ENCODE results near the gene BIRC2.

BIRC2 gene

GRCh38 chr11:102323542-102324251, 23.3 kb upstream of the BIRC2 start:
- H3K27me3 ChIP-seq (ENCODE audit: low read depth, low read length): no peaks in the 10 kb centered on the region
- peaks cover 58% of the 10 kb centered on the region for H3K36me3 ChIP-seq (replicated peaks; ENCODE audit: low read depth, low read length)
- peaks cover 30% of the 10 kb centered on the region for H3K4me1 ChIP-seq (ENCODE audit: low read length)
- no peak overlapping the region for H3K9ac ChIP-seq (ENCODE audit: low read length)
- H3K79me2 ChIP-seq (ENCODE audit: low read length): peaks cover 64% of the 10 kb centered on the region
- no peak overlapping the region for H3K4me2 ChIP-seq (ENCODE audit: low read length)
- peaks cover 61% of the 10 kb centered on the region for H4K20me1 ChIP-seq (ENCODE audit: insufficient read depth, low read length)
- H3K4me3 ChIP-seq (ENCODE audit: low read length): no peak overlapping the region
- TF ChIP-seq, protein P1, sequence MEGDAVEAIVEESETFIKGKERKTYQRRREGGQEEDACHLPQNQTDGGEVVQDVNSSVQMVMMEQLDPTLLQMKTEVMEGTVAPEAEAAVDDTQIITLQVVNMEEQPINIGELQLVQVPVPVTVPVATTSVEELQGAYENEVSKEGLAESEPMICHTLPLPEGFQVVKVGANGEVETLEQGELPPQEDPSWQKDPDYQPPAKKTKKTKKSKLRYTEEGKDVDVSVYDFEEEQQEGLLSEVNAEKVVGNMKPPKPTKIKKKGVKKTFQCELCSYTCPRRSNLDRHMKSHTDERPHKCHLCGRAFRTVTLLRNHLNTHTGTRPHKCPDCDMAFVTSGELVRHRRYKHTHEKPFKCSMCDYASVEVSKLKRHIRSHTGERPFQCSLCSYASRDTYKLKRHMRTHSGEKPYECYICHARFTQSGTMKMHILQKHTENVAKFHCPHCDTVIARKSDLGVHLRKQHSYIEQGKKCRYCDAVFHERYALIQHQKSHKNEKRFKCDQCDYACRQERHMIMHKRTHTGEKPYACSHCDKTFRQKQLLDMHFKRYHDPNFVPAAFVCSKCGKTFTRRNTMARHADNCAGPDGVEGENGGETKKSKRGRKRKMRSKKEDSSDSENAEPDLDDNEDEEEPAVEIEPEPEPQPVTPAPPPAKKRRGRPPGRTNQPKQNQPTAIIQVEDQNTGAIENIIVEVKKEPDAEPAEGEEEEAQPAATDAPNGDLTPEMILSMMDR (IDR thresholded peaks at IDR 0.05; ENCODE audit: low read depth, low read length): no peak
- TF ChIP-seq EZH2phosphoT487 (IDR thresholded peaks at IDR 0.05; ENCODE audit: low read depth): no peak
- H3K27ac ChIP-seq (ENCODE audit: low read length): no peak overlapping the region
- no peak overlapping the region for H2AFZ ChIP-seq (ENCODE audit: low read depth, low read length)
- no peaks in the 10 kb centered on the region for H3K9me3 ChIP-seq (ENCODE audit: insufficient read depth, low read length)

DNA sequence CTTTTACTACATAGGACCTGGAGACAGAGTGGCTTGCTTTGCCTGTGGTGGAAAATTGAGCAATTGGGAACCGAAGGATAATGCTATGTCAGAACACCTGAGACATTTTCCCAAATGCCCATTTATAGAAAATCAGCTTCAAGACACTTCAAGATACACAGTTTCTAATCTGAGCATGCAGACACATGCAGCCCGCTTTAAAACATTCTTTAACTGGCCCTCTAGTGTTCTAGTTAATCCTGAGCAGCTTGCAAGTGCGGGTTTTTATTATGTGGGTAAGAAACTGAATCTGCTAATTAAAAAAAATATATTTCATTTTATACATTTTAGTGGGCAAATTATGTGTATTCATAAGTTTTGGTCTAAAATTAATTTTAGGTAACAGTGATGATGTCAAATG, 21.9 kb upstream of the BIRC2 start:
- Histone ChIP-seq H3K9ac (ENCODE audit: low read length) (no peak overlapping the region), H3K79me2 (ENCODE audit: low read length) (peaks cover 50% of the 10 kb centered on the region), H3K27ac (ENCODE audit: low read length) (no peak overlapping the region), H3K9me3 (ENCODE audit: insufficient read depth, low read length) (no peaks in the 10 kb centered on the region), H2AFZ (ENCODE audit: low read depth, low read length) (no peak overlapping the region), H3K4me3 (ENCODE audit: low read length) (no peak overlapping the region), H4K20me1 (ENCODE audit: insufficient read depth, low read length) (peaks cover 51% of the 10 kb centered on the region), H3K36me3 (replicated peaks; ENCODE audit: low read depth, low read length) (peaks cover 58% of the 10 kb centered on the region), H3K27me3 (ENCODE audit: low read depth, low read length) (no peaks in the 10 kb centered on the region), H3K4me1 (ENCODE audit: low read length) (peaks cover 23% of the 10 kb centered on the region), H3K4me2 (ENCODE audit: low read length) (no peak overlapping the region)
- TF ChIP-seq EZH2phosphoT487 (IDR thresholded peaks at IDR 0.05; ENCODE audit: low read depth): no peak
- TF ChIP-seq, protein P1 (IDR thresholded peaks at IDR 0.05; ENCODE audit: low read depth, low read length): no peak

DNA sequence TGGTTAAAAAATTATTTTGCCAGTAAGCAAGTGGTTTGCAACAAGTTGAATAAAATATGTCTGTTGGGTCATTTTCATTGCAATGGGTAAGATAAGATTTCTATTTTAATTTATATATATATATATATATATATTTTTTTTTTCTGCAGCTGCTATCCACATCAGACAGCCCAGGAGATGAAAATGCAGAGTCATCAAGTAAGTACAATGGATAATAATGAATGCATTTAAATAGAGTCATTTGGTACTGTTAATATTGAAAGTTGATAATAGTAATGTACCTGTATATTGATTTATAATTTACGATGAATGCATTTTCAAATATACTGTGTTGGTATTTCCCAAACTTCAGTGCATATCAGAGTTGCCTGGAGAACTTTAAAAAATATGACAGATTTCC, 18.3 kb upstream of the BIRC2 start:
- peaks cover 13% of the 10 kb centered on the region for H3K79me2 ChIP-seq (ENCODE audit: low read length)
- no peak overlapping the region for H2AFZ ChIP-seq (ENCODE audit: low read depth, low read length)
- no peak overlapping the region for H3K9ac ChIP-seq (ENCODE audit: low read length)
- TF ChIP-seq, protein P1 (IDR thresholded peaks at IDR 0.05; ENCODE audit: low read depth, low read length): no peak
- TF ChIP-seq EZH2phosphoT487 (IDR thresholded peaks at IDR 0.05; ENCODE audit: low read depth): no peak
- peaks cover 61% of the 10 kb centered on the region for H3K36me3 ChIP-seq (replicated peaks; ENCODE audit: low read depth, low read length)
- no peaks in the 10 kb centered on the region for H3K9me3 ChIP-seq (ENCODE audit: insufficient read depth, low read length)
- no peaks in the 10 kb centered on the region for H3K27me3 ChIP-seq (ENCODE audit: low read depth, low read length)
- no peak overlapping the region for H3K4me3 ChIP-seq (ENCODE audit: low read length)
- H3K27ac ChIP-seq (ENCODE audit: low read length): no peak overlapping the region
- no peak overlapping the region for H3K4me2 ChIP-seq (ENCODE audit: low read length)
- H3K4me1 ChIP-seq (ENCODE audit: low read length): no peaks in the 10 kb centered on the region
- H4K20me1 ChIP-seq (ENCODE audit: insufficient read depth, low read length): peaks cover 21% of the 10 kb centered on the region; the same call in 1 of the 2 replicates

GRCh38 chr11:102330231-102330630, 16.8 kb upstream of the BIRC2 start:
- Histone ChIP-seq H3K9me3 (ENCODE audit: insufficient read depth, low read length) (no peaks in the 10 kb centered on the region), H3K4me1 (ENCODE audit: low read length) (no peaks in the 10 kb centered on the region), H3K9ac (ENCODE audit: low read length) (no peak overlapping the region), H4K20me1 (ENCODE audit: insufficient read depth, low read length) (peaks cover 7% of the 10 kb centered on the region; the same call in 1 of the 2 replicates), H3K27ac (ENCODE audit: low read length) (no peak overlapping the region), H3K79me2 (ENCODE audit: low read length) (no peaks in the 10 kb centered on the region; the same call in 1 of the 2 replicates), H3K27me3 (ENCODE audit: low read depth, low read length) (no peaks in the 10 kb centered on the region), H3K4me3 (ENCODE audit: low read length) (no peak overlapping the region), H2AFZ (ENCODE audit: low read depth, low read length) (no peak overlapping the region), H3K4me2 (ENCODE audit: low read length) (no peak overlapping the region), H3K36me3 (replicated peaks; ENCODE audit: low read depth, low read length) (peaks cover 60% of the 10 kb centered on the region)
- no peak for TF ChIP-seq EZH2phosphoT487 (IDR thresholded peaks at IDR 0.05; ENCODE audit: low read depth)
- TF ChIP-seq, protein P1 (IDR thresholded peaks at IDR 0.05; ENCODE audit: low read depth, low read length): no peak

Data from OCI-LY3 (cell line).